HEK293 (cell line): ENCODE data around the gene MSI2.
A peak's percentile ranks its signal among the peaks of the same experiment; 100 is the strongest.

ENCODE experiments used
- AEBP2 ChIP-seq: fragments of 450-650 bp; formaldehyde crosslinking; IDR thresholded peaks from 2 replicates; pipeline ENCODE4 v1.5.1; 2016; ENCODE audit warnings: missing biosample characterization, missing genetic modification characterization, borderline replicate concordance
- GLI4 ChIP-seq: fragments of 450-650 bp; formaldehyde crosslinking; IDR thresholded peaks from 2 replicates; pipeline ENCODE4 v1.5.1; 2016; ENCODE audit warnings: missing biosample characterization, missing genetic modification characterization
- HOXA7 ChIP-seq: sonication (generic); formaldehyde crosslinking; IDR thresholded peaks from 2 replicates; pipeline ENCODE4 v1.8.1; 2022; ENCODE audit warnings: missing genetic modification reagents, borderline replicate concordance
- MZF1 ChIP-seq: fragments of 450-650 bp; formaldehyde crosslinking; IDR thresholded peaks from 2 replicates; pipeline ENCODE4 v1.5.1; 2017; ENCODE audit warnings: missing biosample characterization, missing genetic modification characterization, borderline replicate concordance
- PRDM6 ChIP-seq: fragments of 450-650 bp; formaldehyde crosslinking; IDR thresholded peaks from 2 replicates; pipeline ENCODE4 v1.5.1; 2017; ENCODE audit warnings: missing biosample characterization, missing genetic modification characterization
- SETDB1 ChIP-seq: IDR thresholded peaks from one replicate; pipeline ENCODE4 v1.6.1; 2017; ENCODE audit warnings: mild to moderate bottlenecking, low read length, moderate library complexity, mixed read lengths; ENCODE audit not compliant: insufficient read length
- WT1 ChIP-seq: fragments of 450-650 bp; formaldehyde crosslinking; IDR thresholded peaks from 2 replicates; pipeline ENCODE4 v1.5.1; 2016; ENCODE audit warnings: missing biosample characterization, missing genetic modification characterization
- ZBTB11 ChIP-seq: fragments of 450-650 bp; formaldehyde crosslinking; conservative IDR thresholded peaks from 2 replicates; pipeline ENCODE4 v1.5.1; 2016; ENCODE audit warnings: low read depth, missing biosample characterization, missing genetic modification characterization
- ZBTB20 ChIP-seq: fragments of 450-650 bp; formaldehyde crosslinking; IDR thresholded peaks from 2 replicates; pipeline ENCODE4 v1.5.1; 2016; ENCODE audit warnings: missing biosample characterization, missing genetic modification characterization
- ZBTB49 ChIP-seq: fragments of 450-650 bp; formaldehyde crosslinking; IDR thresholded peaks from 2 replicates; pipeline ENCODE4 v1.5.1; 2016; ENCODE audit warnings: missing biosample characterization, missing genetic modification characterization, low read depth
- ZFHX2 ChIP-seq: fragments of 450-650 bp; formaldehyde crosslinking; conservative IDR thresholded peaks from 2 replicates; pipeline ENCODE4 v1.5.1; 2016; ENCODE audit warnings: missing biosample characterization, missing genetic modification characterization
- ZFP41 ChIP-seq: fragments of 450-650 bp; formaldehyde crosslinking; IDR thresholded peaks from 2 replicates; pipeline ENCODE4 v1.5.1; 2016; ENCODE audit warnings: missing biosample characterization, missing genetic modification characterization, borderline replicate concordance
- ZNF175 ChIP-seq: fragments of 450-650 bp; formaldehyde crosslinking; IDR thresholded peaks from 2 replicates; pipeline ENCODE4 v1.5.1; 2016; ENCODE audit warnings: missing biosample characterization, missing genetic modification characterization
- ZNF202 ChIP-seq: fragments of 450-650 bp; formaldehyde crosslinking; IDR thresholded peaks from 2 replicates; pipeline ENCODE4 v1.5.1; 2016; ENCODE audit warnings: missing biosample characterization, missing genetic modification characterization, borderline replicate concordance
- ZNF274 ChIP-seq, 2 experiments: fragments of 200-500 bp in 1 of 2; fragments of 450-650 bp in 1 of 2; sonication (Bioruptor generic) in 1 of 2; formaldehyde crosslinking in 1 of 2; IDR thresholded peaks; 2 replicates each; pipeline versions ENCODE4 v1.5.1 to v1.6.1; 2014 to 2016; ENCODE audit warnings: borderline replicate concordance in 1 of 2, inconsistent platforms in 1 of 2, low read length in 1 of 2, missing biosample characterization in 1 of 2, missing genetic modification characterization in 1 of 2
- ZNF530 ChIP-seq: fragments of 450-650 bp; formaldehyde crosslinking; IDR thresholded peaks from 2 replicates; pipeline ENCODE4 v1.5.1; 2016; ENCODE audit warnings: low read depth, missing biosample characterization, missing genetic modification characterization
- ZNF561 ChIP-seq: fragments of 450-650 bp; IDR thresholded peaks from 2 replicates; pipeline ENCODE4 v1.5.1; 2018; ENCODE audit warnings: missing biosample characterization, missing genetic modification characterization, borderline replicate concordance
- ZNF571 ChIP-seq: fragments of 450-650 bp; formaldehyde crosslinking; IDR thresholded peaks from 2 replicates; pipeline ENCODE4 v1.5.0; 2017; ENCODE audit warnings: missing biosample characterization, missing genetic modification characterization
- ZNF596 ChIP-seq: fragments of 450-650 bp; IDR thresholded peaks from 2 replicates; pipeline ENCODE4 v1.5.0; 2018; ENCODE audit warnings: missing biosample characterization, mild to moderate bottlenecking, missing genetic modification characterization, moderate library complexity
- ZNF645 ChIP-seq: fragments of 450-650 bp; formaldehyde crosslinking; IDR thresholded peaks from 2 replicates; pipeline ENCODE4; 2016; ENCODE audit warnings: missing biosample characterization, missing genetic modification characterization
- ZNF660 ChIP-seq: fragments of 450-650 bp; IDR thresholded peaks from 2 replicates; pipeline ENCODE4 v1.5.1; 2018; ENCODE audit warnings: missing biosample characterization, mild to moderate bottlenecking, missing genetic modification characterization
- ZNF670 ChIP-seq: fragments of 450-650 bp; formaldehyde crosslinking; IDR thresholded peaks from 2 replicates; pipeline ENCODE4 v1.5.1; 2016; ENCODE audit warnings: missing biosample characterization, missing genetic modification characterization, low read depth
- ZNF704 ChIP-seq: fragments of 450-650 bp; formaldehyde crosslinking; IDR thresholded peaks from 2 replicates; pipeline ENCODE4 v1.5.1; 2016; ENCODE audit warnings: missing biosample characterization, missing genetic modification characterization
- ZNF777 ChIP-seq: fragments of 450-650 bp; formaldehyde crosslinking; IDR thresholded peaks from 2 replicates; pipeline ENCODE4 v1.5.1; 2017; ENCODE audit warnings: missing biosample characterization, missing genetic modification characterization, borderline replicate concordance
- ZSCAN16 ChIP-seq: fragments of 450-650 bp; formaldehyde crosslinking; IDR thresholded peaks from 2 replicates; pipeline ENCODE4 v1.5.1; 2016; ENCODE audit warnings: missing biosample characterization, missing genetic modification characterization
- ZSCAN4 ChIP-seq: fragments of 450-650 bp; formaldehyde crosslinking; IDR thresholded peaks from 2 replicates; pipeline ENCODE4 v1.5.1; 2017; ENCODE audit warnings: missing biosample characterization, missing genetic modification characterization

Gene MSI2

GRCh38 chr17:57545731-57546342 lies 289.5 kb downstream of the MSI2 start (continued):
- no peak for TF ChIP-seq ZNF202 (tag by site-specific recombination)
- TF ChIP-seq ZNF777 (tag by site-specific recombination): no peak
- TF ChIP-seq ZBTB11 (tag by site-specific recombination): no peak
- no peak for TF ChIP-seq GLI4 (tag by site-specific recombination)
- no peak for TF ChIP-seq ZNF660
- no peak for TF ChIP-seq ZNF704 (tag by site-specific recombination)
- TF ChIP-seq ZNF645 (tag by site-specific recombination): 0 out of 2 replicates have a peak, but pooled peaks have one; percentile 41
- no peak for TF ChIP-seq ZNF670
- TF ChIP-seq ZNF274 (IDR thresholded peaks at IDR 0.05; ENCODE audit: low read length): no peak
- no peak for TF ChIP-seq ZNF274 (tag by site-specific recombination; IDR thresholded peaks at IDR 0.05; ENCODE audit: borderline replicate concordance)
- TF ChIP-seq ZNF571 (tag by site-specific recombination): no peak
- peak; percentile 56; the same call in 1 of the 2 replicates for TF ChIP-seq ZNF561 (tag by site-specific recombination)
- TF ChIP-seq ZSCAN16 (tag by site-specific recombination): no peak
- TF ChIP-seq ZNF596: peak; percentile 73
- no peak for TF ChIP-seq ZFP41 (tag by site-specific recombination)
- TF ChIP-seq ZBTB49 (tag by site-specific recombination): no peak
- TF ChIP-seq ZSCAN4 (tag by site-specific recombination): 0 out of 2 replicates have a peak, but pooled peaks have one; percentile 13
- TF ChIP-seq ZNF530 (tag by site-specific recombination): no peak
- TF ChIP-seq SETDB1: no peak
- TF ChIP-seq PRDM6 (tag by site-specific recombination): peak; percentile 70
- TF ChIP-seq ZNF175: no peak
- no peak for TF ChIP-seq HOXA7 (CRISPR knock-in tag)
- 0 out of 2 replicates have a peak, but pooled peaks have one; percentile 12 for TF ChIP-seq AEBP2
- TF ChIP-seq ZBTB20: no peak; the same call in 1 of the 2 replicates
- 0 out of 2 replicates have a peak, but pooled peaks have one; percentile 4 for TF ChIP-seq ZFHX2 (tag by site-specific recombination)
- no peak for TF ChIP-seq MZF1
- TF ChIP-seq WT1 (tag by site-specific recombination): peak; percentile 76
